H1 (cell line): Measurements from ENCODE around the gene TCHP. TPM values are rescaled to one million over a fixed set of nuclear protein-coding genes. Genes with fewer than 3 reads are reported as not detected.
A peak's percentile ranks its signal among the peaks of the same experiment; 100 is the strongest.

ENCODE experiments used
- RBBP5 ChIP-seq: IDR thresholded peaks from 2 replicates; pipeline ENCODE4 v1.7.1; 2012; ENCODE audit warnings: low read depth, mild to moderate bottlenecking, inconsistent platforms, low read length, moderate library complexity, borderline replicate concordance
- SAP30 ChIP-seq: fragments of 300-600 bp; sonication (generic); IDR thresholded peaks from 2 replicates; pipeline ENCODE4 v1.7.1; 2012; ENCODE audit warnings: low read length, moderate library complexity, mild to moderate bottlenecking, inconsistent platforms; ENCODE audit not compliant: insufficient read depth, insufficient replicate concordance
- polyA plus RNA-seq, 7 experiments: library from polyadenylated mRNA; depleted of rRNA in 3 of 7; stranded (reverse) in 5 of 7; unstranded in 2 of 7; fragments of >200 nt in 5 of 7; fragments of 200-250 nt in 2 of 7; gene quantifications; 1 replicate in 5 of 7; 2 replicates in 1 of 7; 4 replicates in 1 of 7; pipeline versions ENCODE4 v1.2.1 to v1.2.3, GENCODE V29; 2011 to 2013; ENCODE audit warnings: missing spikeins in 2 of 7, mixed read lengths in 2 of 7
- total RNA-seq: library from RNA; stranded (reverse); fragmentation: NEBNext Ultra II Directional; extraction: Animal tissue kit (Norgen Biotek cat#: 25700); gene quantifications from 2 replicates; pipeline ENCODE4 v1.2.1, GENCODE V29; 2021

TCHP gene
- total and polyA plus RNA-seq, 2 of the 8 experiments (the other 6 are each of a cell fraction or from before 2014, with no cell fraction given) = 2.8 to 4.5 TPM

DNA sequence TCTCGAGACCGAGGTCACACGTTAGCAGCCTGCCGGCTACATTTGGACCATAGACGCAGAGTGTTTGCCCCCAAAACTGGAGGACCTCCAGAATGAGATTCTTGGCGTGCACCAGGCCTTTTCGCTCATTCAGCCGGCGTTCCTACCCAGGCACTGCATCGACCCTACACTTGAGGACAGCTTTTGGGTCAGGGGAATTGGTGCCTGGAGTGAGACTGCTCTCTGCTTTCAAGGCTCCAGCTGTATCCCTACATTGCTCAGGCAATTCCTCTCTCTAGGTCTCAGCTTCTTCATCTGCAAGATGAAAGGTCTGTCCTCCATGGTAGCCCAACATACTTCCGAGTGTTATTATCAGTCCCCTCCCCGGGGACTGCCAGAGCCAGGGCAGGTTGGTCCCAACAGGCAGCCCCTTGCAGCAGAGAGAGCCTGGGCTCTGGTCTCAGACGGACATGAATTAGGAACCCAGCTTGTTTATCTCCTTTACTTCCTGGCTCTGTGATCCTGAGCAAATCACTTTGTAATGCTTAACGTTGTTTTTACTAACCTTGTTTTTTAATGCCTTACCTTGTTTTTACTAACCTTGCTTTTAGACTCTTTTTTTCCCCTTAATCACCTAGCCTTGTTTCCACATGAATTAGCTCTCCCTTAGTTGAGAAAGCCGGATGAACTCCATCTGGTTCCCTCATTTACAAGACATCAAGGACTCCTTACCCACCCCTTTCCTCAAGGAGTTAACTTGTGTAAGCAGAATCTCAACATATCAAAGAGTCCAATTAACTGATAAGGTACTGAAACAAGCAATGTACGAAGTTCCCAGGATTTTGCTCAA, 892 bp downstream of the TCHP start (continued):
- no peak for TF ChIP-seq SAP30
- TF ChIP-seq RBBP5 = 0 out of 2 replicates have a peak, but pooled peaks have one; percentile 39
- TF ChIP-seq, all 59 proteins: peak for 4
